Stimulated activated CD8-positive, alpha-beta memory T cell treated with anti-CD3 and anti-CD28 coated beads, Interleukin-15, amount 100 ng/mL, for 24 hours (primary cell): ENCODE results near the gene NDUFA13.

Experiments
- DNase-seq: peaks from one replicate; pipeline ENCODE4 v3.0.0-alpha.2; 2020; ENCODE audit warnings: low read depth

The NDUFA13 gene

DNA sequence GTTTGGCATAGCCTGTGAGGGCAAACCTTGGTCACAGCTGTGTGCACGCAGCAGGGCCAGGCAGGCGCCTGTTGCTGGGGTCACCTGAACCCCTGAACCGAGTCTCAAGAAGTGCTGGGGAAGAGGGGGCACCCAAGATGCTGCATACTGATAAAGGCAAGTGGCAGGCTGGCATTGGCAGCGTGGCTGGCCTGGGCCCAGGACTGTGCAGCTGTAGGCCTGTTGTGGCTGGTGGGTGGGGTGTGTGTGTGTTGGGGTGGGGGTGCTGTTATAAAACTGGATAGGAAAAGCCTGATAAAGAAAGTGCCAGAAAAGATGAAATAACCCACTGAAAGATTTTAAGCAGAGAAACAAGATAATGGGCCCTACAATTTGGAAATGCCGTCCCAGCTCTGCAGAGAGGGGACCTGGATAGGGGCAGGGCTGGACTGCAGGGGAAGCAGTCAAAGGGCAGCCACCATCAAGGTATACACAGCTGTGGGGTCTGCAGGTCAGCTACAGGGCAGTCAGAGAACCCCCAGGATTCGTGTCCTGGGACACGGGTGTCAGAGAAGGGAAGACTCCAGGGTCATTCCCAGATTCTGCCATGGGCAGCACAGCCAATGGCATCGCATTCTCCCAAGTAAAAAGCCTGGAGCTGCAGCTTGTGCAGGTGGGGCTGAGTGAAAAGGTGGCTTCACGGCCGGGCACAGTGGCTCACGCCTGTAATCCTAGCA, 55.2 kb downstream of the NDUFA13 start:
- no peak for DNase-seq

DNA sequence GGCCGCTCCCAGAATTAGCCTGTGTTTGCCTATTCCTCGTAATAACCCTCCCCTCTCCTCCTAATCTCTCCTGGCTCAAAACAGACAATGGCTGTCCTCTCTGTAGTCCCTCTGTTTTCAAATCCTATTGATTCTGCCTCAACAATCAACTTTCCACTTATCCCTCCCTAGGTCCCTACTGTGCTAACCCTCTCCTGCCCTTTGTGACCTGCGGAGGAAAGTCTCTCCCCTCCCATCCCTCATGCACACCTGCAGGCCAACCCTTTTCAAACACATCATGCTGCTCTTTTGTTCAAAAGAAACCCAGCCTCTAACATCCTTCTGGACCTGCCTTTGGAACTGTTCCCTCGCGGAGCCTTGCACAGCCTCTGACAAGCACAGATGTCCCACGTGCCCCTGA, 59.4 kb downstream of the NDUFA13 start:
- DNase-seq: no peak
